ENCODE results near the gene INPP1.

Gene INPP1

GRCh38 chr2:190407246-190407661 lies 63.9 kb downstream of the INPP1 start:
- in situ Hi-C loops (cut with MboI; ENCODE audit: low sequenced_read_pairs) = no loop called here

DNA sequence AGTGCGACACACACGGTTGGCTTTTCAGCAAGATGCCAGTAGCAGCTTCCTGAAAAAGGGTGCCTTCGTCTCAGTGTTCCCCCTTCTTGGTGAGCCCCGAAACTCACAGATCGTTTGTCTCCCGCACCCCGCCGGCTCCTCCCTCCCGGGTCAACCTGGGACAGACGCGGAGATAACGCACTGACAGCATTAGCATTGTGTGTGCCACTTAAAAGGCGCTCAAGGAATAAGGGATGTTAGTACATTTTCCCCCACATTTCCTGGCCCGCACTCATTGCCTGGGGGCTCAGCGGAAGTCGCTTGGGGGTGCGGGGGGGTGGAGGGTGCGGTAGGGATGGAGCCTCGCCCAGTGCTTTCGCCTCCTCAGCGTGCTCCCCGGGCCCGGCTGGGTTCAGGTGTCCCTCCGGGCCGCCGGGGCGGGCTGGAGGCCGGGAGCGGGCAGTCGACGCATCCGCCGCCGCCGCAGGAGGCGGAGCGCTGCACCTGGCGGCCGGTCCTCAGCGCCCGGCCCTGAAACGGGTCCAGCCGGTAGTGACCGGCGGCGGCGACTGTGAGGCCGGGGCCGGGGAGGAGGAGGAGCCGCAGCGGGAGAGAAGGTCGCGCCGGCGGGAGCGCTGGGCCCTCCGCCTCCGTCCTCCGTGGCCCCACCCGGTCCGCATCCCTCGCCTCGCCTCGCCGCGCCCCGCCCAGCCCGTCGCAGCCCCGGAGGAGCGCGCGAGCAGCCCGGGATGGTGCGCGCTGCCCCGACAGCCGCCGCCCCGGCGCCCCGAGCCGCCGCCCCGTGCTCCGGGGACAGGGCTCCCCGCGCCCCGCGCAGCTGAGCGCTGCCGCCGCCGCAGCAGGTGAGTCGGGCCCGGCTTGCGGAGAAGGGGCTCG lies 64.5 kb downstream of the INPP1 start, which contains the start of gene MFSD6:
TSS of gene MFSD6 (plus strand) at position 694 of the 876 bp plus-strand sequence. CDS start 27,675 bp downstream, outside the sequence.
- in situ Hi-C loops (cut with MboI; ENCODE audit: low sequenced_read_pairs) = no loop called here

DNA sequence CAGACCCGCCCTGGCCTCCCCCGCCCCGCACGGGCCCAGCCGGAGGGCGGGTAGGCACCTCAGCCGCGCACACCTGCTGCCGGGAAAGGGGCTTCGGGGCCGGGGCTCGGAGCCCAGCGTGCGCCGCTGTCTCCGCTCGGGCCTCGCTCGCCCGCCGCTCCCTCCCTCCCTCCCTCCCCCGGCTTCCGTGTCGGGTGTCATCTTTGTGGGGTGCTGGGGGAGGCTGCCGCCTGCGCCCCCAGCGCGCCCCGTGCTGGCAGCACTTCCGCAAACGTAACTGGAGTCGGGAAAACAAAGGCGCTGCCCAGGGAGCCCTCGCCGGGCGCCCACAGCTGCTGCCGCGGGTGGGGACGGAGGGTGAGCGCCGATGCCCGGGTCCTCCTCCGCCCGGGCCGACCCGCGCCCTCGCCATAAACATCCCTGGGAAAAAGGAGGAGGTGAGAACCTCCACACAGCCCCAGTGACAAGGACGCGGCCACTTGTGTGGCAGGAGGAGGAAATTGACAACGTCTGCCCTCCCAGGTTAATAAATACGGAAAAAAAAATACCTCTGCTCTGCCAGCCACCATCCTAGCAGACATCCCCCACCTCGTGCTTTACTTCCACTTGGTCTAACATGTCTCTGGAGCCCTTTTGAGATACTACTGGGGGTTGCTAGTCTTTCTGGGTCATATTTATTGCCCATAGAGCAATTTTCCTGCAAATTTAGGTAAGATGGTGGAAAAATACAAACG lies 65.3 kb downstream of the INPP1 start:
- in situ Hi-C loops (cut with MboI; ENCODE audit: low sequenced_read_pairs) = no loop called here

DNA sequence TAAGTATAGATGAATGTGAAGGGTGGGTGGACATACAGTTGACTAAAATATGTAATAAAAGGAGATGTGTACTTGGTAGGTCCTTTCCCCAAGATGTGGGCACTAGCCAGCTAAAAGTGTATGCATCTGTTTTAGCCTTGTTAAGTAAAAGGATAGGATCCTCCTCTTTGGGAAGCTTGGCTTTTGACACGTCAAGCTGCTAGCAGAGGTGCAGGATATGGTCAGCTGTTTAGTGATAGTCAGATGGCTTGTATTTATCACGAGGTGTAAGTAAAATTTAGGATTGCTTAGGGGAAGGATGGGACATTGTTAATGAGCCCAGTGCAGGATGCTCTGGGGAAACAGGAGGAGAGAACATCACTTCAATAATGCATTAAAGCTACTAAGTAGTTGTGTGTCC lies 66.2 kb downstream of the INPP1 start:
- in situ Hi-C loops (cut with MboI; ENCODE audit: low sequenced_read_pairs) = no loop called here

GRCh38 chr2:190410166-190410565 lies 66.8 kb downstream of the INPP1 start:
- in situ Hi-C loops (cut with MboI; ENCODE audit: low sequenced_read_pairs) = no loop called here

DNA sequence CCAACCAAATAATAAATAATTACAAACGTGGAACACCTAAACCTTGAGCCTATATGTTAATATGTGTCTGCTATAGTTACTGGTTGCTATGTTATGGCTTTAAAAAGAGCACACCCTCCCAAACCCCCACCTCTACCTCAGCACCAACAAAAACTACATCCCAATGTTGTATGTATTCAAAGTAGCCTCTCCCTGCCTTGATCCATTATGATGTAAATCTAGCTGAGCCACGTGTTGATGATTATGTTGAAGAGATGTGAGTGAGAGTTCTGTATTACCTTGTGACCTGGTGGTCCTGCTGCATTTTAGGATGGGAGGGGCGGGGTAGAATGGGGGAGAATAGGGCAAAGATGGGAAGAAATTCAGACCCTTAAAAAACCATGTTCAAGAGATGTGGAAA lies 69.6 kb downstream of the INPP1 start:
- in situ Hi-C loops (cut with MboI; ENCODE audit: low sequenced_read_pairs) = no loop called here

DNA sequence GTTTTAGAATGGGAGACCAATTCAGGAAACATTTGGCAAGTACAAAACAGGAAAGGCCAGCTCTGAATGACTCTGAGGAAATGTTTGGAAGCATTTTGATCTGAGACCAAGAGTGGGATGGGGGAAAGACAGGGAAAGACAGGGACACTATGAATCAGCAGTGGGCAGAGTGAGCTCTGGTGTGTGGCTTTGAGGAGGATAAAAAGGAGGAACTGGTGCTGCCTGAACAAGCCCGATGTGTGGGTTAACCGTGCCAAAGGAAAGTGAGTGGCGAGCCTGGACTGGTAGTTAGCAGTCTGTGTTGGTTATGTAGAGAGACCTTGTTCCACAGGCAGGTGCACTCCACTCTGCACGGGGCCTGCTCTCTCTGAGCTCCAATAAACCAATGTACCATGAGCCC lies 70.0 kb downstream of the INPP1 start:
- in situ Hi-C loops (cut with MboI; ENCODE audit: low sequenced_read_pairs) = no loop called here

- in situ Hi-C loops (cut with MboI; ENCODE audit: low sequenced_read_pairs) = no loop called here
Observed at GRCh38 chr2:190415251-190415650, 71.9 kb downstream of the INPP1 start.

- in situ Hi-C loops (cut with MboI; ENCODE audit: low sequenced_read_pairs) = no loop called here
Observed at GRCh38 chr2:190415794-190416775, 72.7 kb downstream of the INPP1 start.

DNA sequence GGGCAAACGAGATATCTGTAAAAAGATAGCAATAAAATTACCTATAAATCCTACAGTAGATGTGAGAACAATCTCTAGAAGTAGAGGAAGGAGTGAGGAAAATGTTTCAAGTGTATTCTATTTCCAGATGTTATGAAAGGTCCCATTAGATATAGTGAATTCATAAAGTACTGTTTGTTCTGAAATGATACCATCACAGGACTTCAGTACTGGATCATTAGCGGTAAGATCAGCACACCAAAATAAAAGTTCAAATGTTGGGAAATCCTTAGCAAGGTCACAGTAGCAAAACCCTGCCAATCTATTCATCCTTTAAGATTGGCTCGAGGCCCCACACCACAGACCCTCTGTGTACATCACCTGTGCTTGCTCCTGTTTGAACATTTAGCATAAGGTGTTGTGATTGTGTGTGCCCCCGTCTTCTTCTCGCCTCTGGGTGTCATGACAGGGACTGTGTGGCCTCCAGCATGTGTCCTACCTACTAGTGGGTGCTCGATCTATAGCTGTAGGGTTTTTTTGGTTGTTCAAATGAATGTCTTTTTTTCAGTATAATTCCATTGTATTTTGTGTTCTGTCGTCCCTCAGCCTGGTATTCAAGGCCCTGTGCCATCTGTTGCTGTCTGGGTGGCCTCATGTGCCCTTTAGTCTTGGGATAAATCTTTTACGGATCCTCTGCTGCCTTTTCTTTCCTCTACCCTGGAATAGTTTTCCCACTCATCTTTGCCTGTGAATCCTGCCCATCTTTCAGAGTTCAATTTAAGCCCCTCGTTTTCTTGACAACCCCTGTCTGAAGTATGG lies 73.9 kb downstream of the INPP1 start:
- in situ Hi-C loops (cut with MboI; ENCODE audit: low sequenced_read_pairs) = no loop called here

GRCh38 chr2:190418727-190419126 lies 75.3 kb downstream of the INPP1 start:
- in situ Hi-C loops (cut with MboI; ENCODE audit: low sequenced_read_pairs) = no loop called here

DNA sequence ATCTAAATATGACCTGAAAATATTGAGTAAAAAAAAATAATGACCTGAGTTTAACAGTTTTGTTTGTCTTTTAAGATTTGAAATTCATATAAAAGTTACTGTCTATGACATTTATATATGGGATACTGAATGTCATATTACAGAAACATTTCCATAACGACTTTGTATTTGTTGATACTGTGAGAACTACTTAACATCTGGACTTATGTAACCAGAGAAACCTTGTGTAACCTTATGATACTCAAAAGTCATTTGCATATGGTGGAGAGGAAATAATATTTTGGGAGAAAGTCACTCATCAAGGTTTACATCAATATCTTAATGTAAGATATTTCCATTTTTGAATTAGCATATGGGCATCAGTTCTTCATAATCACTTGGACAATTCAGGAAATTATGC lies 77.4 kb downstream of the INPP1 start:
- in situ Hi-C loops (cut with MboI; ENCODE audit: low sequenced_read_pairs) = no loop called here

Measured in hTERT RPE-1 (cell line).